Dedifferentiated amniotic fluid mesenchymal stem cell (primary cell): ENCODE data around the gene FOXJ3.
"Not testable (repeated sequence)": the region's sequence is repeated elsewhere in the genome, so short reads cannot be mapped to it uniquely, and the experiment has no call there.

Source experiments
- DNase-seq: peaks from one replicate; pipeline ENCODE4 v3.0.0-alpha.2; 2016; ENCODE audit errors: extremely low spot score

FOXJ3 gene

DNA sequence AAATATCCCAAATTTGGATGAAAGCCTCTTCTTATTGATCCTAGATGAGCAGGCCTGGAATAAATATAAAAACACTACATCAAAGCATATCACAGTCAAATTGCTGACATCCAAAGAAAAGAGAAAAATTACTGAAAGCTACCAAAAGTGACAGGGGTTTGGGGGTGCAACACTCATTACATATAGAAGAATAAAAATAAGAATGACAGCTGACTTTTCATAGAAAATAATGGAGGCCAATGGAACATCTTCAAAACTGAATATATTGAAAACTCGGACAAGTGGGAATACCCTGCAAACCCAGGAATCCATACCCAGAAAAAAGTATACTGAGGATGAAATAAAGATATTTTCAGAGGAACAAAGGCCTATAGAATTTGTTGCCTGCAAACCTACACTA, 84.0 kb downstream of the FOXJ3 start:
- DNase-seq: no peak

DNA sequence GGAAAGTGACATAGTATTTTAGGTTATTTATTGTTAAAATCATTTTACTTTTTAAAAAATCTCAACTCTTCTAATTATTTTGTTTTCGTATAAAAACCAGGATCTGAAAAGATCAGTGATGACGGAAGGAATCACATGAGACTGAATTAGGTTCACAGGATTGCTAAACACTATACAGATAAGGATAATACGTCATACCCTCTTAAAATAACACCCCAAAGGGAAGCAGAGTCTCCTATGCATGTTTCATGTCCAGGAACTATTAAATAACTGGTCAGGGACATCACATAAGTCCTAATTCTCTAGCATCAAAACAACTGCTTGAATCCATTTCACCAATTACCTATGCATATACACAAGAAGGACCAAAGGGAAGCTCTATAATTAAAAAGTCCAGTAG, 84.9 kb downstream of the FOXJ3 start:
- DNase-seq: no peak

DNA sequence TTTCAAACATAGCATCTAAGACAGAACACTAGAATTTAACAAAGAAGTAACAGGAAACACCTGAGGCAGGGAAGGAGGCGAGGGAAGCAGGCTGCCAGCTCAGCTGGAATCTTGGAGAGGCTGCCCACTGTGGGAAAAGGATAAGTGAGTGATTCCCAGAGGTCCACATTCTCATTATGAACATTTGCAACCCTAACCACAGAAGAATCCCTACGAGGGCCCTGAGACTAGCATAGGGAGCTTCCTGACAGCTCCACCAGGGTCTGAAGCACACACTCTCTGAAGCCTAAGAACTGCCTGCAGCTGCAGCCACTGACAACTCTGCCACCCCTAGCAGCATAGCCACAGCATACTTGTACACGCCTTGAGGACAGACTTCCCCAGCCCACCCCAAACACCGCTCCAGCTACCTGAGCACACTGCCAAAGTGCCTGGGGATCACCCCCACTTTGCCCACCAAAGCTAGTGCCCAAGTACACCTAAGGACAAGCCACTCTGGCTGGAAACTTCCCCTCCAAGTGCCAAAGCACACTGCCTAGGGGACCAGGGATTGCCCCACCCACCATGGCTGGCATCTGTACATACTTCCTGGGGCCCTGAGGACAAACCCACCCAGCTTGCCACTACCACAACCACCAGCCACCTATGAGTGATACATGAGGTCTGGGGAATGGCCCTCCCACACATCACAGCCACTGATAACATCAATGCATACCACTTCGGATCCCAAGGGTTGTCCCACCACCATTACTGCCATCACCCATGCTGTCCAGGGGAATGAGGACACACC, 93.9 kb downstream of the FOXJ3 start:
- no peak for DNase-seq

DNA sequence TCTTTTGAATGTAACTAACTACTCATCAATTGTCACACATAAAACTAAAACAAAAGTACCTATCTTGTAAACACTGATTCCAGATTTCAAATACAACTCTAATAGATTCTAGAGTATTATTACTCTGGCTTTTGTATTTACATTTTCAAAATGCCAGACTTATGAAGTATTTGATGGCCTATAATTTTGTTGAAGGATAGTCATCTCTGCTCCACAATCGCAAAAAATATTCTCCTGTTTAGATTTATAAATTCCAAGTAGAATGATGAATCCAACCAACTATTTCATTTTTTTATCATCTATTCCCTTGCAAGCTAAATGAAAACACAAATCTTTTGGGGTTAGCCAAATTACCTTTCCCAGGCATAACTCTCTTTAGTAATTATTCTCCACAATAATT, 95.5 kb downstream of the FOXJ3 start:
- no peak for DNase-seq

DNA sequence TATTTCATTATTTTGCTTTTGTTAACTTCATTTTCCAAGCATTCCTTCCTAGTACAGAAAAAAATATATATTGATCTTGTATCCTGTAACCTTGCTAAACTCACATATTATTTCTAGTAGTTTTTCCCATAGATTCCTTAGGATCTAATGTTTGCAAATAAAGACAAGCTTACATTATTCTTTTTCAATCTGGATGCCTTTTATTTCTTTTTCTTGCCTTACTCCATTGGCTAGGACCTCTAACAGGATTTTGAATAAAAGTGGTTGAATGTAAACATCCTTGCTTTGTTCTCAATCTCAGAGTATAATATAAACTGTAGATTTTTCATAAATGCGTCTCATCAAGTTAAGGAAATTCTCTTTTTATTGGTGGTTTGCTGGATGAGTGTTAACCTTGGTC, 96.0 kb downstream of the FOXJ3 start:
- DNase-seq: no peak

DNA sequence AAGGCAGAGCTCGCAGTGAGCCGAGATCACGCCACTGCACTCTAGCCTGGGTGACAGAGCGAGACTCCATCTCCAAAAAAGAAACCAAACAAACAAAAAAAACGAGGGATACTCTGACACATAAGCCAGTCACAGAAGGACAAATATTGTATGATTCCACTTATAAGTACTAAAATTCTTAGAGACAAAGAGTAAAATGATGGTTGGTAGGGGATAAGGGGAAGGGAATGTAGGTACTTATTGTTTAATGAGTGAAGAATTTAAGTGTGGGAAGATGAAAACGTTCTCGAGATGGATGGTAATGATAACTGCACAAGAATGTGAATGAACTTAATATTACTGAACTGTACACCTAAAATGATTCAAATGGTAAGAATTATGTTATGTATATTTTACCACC, 103.8 kb downstream of the FOXJ3 start:
- no peak for DNase-seq

DNA sequence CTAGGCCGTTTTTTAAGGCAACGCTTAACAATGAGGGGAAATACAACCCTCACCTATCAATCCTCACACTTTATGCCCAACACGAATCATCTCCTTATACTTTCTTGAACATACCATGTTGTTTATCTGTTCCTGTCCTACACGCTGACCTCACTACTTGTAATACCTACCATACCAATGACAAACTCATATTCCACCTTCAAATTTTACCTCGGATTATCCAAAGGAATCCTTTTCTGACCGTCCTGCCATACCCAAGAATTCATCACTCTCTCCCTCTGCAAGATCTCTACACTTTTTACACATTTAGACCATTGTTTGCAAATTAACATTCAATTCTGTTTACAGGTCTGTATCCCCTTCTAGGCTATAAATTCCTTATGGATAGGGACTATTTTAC, 106.1 kb downstream of the FOXJ3 start:
- DNase-seq: no peak

DNA sequence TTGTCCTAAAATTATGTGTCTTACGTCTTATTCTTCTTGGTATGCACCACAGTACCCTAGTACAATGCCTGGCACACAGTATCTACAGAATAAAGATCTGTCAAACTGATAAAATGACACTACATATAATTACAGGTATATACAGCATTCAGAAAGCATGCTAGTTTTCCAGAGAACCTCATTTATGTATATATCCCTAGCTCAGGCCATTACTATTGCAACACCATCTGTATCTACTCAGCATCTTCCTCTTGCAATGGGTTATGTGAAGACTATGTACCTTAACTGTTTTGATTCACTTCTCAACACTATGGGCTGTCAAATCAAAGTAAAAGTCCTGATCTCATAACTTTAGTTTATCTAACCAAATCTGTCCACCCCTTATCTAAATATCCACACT, 112.0 kb downstream of the FOXJ3 start:
- no peak for DNase-seq

DNA sequence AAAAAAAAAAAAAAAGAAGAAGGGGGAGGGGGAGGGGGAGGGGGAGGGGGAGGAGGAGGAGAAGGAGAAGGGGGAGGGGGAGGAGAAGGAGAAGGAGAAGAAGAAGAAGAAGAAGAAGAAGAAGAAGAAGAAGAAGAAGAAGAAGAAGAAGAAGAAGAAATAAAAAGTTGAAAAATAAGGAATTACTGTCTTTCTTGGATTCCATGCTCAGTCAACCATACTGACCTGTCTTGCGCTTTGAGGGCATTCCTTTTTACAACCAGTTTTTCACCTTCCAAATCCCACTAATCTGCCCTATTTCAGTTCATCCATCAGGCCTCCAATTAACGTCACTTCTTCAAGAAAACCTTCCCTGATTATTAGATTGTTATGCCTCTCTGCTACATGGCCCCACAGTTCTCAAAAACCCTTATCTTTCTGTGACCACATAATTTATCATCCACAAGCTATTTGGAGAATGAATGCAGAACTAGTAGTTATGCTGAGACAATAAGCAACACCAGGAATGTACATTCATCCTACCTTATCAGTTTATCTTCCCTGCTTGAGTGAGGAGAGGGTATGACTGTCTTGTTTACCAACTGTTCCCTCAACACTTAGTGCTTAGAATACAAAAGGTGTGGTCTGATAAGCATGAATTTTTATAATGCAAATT, 113.0 kb downstream of the FOXJ3 start:
- no peak for DNase-seq

DNA sequence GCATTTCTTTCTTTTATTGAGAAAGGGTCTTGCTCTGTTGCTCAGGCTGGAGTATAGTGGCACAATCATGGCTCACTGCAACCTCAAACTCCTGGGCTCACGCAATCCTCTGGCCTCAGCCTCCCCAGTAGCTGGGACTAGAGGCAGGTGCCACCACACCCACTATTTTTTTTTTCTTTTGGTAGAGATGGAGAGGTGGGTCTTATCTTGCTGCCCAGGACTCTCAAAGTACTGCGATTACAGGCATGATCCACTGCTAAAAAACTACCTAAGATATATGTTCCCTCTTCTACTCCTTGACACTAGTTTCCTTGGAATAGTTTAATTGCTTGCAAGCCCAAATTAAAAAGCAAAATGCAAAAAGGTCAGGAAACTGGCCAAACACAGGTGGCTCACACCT, 113.6 kb downstream of the FOXJ3 start:
- DNase-seq: no peak

DNA sequence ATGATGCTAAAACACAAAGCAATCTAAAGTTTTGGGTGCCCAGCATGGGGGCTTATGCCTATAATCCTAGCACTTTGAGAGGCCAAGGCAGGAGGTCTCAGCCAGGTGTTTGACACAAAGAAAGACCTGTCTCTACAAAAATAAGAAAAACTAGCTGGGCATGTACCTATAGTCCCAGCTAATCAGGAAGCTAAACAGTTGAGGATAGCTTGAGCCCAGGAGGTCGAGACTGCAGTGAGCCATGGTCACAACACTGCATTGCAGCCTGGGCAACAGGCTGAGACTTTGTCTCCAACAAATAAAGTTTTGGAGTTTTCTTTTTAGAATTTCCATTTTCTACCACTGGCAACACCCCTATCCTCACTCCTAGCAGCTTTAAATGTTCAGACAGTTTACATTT, 115.4 kb downstream of the FOXJ3 start:
- no peak for DNase-seq

DNA sequence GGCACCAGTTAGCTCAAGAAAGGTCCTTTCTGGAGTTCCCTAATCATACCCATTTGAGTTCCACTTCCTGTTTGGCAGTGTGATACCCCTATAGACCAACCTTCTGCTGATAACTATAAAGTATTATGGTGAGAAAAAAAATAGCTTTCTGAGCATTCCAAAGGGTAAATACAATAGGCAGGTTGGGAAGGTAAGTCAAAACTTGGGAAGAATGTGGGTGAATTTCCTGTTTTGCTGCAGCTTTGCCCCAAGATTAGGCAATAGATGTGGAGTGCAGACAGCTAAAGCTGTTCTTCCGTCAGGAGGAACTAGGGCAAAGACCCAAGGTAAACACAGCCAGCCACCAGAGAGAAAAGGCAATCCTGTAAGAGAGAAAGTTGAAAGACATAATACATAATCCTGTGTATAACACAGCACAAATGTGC, 120.6 kb downstream of the FOXJ3 start:
- DNase-seq: peak; percentile 42

DNA sequence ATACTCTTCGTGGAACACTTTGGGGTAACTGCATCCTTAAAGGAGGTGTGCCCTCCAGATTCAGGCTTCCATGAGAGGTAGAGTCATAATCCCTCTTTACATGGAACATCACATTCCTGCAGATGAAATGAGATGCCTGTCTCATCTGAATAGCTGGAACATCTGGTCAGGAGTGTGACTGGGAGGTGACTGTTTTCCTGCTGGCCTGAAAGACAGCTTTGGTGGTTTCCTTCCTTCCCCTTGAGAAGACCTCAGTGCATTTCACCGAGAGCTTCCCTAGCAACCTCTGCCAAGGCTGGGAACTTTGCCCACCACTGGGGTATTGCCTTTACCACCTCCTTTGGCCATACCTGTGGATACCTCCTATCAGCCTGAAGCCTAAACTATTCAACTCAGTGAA, 123.8 kb downstream of the FOXJ3 start:
- no peak for DNase-seq

DNA sequence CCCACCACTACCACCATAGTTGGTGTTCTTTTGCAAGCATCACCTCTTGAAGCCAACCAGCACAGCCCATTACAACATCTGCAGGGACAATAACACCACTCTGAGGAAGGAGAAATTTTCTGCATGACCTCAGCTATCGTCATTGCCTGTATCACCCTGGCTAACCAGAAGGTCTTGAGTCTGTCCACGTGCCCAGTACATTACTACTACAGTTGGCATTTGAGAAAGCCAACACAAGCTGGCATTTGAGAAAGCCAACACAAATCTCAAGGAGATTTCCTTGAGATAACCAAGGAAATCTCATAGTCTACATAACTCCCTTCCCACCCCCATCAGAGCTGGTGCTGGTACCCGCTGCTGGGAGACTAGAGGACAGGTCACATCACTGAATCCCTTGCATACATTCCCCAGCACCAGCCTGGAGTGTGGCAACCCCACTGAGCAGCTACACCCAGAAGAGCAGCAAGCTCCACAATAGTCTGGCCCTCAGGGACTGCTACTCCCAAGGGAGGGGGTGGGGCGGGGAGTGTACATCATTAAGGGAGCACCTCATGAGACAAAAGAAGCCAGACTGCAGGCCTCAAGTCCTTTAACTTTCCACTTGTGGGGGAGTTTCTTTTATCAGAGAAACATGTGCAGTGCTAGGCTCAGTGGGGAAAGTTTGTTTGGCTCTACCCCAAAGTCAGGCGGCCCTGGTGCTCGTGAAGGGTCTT, 124.5 kb downstream of the FOXJ3 start:
- DNase-seq: no peak

DNA sequence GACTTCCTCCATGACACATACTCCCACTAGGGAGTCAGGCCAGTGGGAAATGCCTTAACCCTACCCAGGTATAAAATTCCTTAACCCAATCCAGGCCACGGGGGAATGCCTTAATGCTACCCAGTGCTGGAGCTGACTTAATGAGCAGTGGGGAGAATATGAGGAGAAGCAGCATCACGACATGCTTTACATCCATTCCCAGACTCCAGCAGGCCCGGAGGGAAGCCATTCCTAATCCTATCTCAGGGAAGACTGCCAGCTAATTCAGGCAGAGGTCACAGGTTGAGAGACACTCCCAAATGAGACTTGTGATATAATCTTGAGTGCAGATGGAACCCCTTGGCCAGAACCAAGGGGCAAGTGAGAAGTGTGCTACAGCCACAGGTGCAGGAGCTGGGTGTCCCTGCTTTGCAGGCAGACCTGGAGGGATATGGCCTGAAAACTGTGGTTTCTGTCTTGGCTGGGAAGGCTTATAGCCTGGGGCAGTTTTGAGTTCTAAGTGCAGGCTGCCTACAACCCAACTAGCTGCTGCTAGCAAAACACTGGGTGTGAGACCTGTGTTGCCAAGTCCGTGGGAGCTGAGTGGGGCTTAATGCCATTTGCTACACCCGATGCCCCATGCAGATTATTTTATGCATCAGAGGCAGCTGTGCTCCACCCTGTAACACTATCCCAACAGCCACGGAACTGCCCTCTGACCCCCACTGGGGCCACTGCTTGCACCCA, 125.3 kb downstream of the FOXJ3 start:
- DNase-seq: peak; percentile 26

DNA sequence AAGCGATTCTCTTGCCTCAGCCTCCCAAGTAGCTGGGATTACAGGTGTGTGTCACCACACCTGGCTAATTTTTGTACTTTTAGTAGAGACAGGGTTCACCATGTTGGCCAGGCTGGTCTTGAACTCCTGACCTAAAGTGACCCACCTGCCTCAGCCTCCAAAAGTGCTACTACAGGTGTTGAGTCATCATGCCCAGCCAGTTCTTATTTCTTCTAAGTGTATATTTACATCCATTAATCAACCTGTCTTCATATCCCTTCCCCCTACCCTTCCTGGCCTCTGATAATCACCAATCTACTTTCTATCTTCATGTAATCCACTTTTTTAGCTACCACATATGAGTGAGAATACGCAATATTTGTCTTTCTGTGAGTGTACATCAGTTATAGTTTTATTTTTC, 128.1 kb downstream of the FOXJ3 start:
- DNase-seq: not testable (repeated sequence)

DNA sequence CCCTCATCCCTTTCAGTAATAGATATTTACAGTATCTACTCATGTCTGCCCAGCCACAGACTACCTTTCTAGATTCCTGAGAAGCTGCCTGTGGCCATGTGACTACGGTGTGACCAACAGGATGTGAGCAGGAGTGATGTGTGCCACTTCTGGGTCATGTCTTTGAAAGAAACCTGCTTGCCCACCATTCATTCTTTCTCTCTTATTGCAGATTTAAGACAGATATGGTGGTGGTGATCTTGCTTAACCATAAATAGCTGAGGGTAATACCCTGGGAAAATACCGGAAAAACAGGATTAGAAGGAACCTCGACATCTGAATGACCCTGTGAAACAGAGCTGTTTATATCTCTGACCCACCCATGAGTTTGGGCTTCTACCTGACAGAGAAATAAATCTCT, 128.9 kb downstream of the FOXJ3 start:
- DNase-seq: no peak

DNA sequence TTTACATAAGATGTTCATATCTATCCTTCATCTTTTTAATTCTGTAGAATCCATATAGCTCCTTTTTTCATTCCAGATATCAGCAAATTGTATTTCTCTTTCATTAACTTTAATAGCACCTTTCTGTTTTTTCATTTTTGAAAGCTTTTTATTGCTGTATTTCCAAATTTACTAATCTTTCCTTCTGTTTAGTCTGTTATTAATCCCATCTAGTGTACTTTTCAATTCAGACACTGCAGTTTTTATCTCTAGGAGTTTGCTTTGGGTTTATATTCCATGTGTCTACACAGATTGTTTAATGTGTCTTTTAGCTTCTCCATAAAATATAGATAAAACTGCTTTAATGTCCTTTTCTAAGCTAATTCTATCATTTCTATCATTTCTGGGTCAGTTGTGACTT, 133.0 kb downstream of the FOXJ3 start:
- DNase-seq: no peak

DNA sequence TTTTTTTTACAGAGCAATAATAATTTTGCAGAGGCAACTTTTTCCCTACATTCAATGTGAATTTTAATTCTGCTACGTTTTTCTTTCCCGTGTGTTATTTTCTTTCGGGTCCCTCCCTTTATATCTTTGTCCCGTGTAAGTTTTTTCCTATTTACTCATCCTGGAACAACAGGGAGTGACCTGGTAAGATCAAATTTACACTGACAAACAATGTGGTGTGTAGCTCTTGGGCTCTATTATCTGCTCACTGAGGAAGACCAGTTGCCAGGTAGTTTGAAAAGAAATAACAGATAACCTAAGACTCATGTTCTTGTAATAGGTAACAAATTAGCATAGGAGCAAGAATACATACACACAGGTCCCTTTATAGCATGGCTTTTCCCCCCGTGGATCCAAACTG, 136.8 kb downstream of the FOXJ3 start:
- DNase-seq: no peak

DNA sequence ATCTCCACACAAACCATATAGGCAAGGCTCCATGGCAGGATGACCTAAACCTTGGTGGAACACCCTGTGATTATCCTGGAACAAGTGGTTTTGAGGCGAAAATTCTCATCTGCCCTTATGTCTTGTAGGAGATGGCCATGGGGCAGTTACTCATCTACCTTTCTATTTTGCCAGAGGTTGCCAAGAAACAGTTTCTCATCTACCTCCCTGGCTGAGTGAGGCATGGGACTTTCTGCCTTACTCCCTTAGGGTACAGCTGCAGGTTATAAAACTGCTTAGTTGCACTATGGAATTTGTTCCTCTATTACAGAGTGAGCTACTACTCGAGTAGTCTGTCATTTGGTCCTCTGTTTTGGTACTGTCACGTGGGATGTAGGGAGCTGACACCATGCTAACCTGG, 139.2 kb downstream of the FOXJ3 start:
- DNase-seq: no peak

DNA sequence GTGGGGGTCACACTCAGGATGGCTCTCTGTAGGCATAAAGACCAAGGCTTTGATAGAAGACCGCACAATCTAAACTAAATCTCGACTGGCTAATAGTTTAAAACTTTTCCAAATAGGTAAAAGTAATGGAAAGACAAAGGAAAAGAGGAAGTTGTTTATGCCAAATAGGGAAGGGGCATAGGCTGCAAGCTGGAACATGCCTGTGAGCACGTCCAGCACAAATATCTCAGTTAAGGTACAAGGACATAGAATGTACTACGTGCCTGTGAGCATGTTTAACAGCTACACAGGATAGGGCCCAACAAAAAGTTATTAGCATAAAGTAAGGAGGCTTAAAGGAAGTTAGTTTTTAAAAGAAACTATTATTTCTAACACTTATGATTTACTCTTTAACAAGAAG, 142.9 kb downstream of the FOXJ3 start:
- no peak for DNase-seq

DNA sequence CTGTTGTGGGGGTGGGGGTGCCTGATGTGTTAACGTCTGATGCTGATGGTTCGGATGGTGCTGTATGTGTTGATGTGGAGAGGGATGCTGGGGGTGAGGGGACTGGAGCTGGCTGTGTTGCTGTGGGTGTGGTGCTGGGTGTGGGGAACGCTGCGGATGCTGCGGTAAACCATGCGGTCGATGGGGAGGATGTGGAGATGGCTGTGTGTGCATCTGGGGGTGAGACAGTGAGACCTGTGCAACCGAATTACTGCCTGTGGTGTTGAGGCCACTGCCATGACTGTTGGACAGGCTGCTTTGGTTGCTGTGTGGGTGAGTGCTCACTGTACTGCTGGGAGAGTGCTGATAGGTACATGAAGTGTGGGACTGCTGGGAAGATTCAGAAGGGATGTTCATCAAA, 143.7 kb downstream of the FOXJ3 start:
- DNase-seq: no peak
